ENCODE measurements around the gene RPN1.
"Not testable (repeated sequence)": the region's sequence is repeated elsewhere in the genome, so short reads cannot be mapped to it uniquely, and the experiment has no call there.

The RPN1 gene

DNA sequence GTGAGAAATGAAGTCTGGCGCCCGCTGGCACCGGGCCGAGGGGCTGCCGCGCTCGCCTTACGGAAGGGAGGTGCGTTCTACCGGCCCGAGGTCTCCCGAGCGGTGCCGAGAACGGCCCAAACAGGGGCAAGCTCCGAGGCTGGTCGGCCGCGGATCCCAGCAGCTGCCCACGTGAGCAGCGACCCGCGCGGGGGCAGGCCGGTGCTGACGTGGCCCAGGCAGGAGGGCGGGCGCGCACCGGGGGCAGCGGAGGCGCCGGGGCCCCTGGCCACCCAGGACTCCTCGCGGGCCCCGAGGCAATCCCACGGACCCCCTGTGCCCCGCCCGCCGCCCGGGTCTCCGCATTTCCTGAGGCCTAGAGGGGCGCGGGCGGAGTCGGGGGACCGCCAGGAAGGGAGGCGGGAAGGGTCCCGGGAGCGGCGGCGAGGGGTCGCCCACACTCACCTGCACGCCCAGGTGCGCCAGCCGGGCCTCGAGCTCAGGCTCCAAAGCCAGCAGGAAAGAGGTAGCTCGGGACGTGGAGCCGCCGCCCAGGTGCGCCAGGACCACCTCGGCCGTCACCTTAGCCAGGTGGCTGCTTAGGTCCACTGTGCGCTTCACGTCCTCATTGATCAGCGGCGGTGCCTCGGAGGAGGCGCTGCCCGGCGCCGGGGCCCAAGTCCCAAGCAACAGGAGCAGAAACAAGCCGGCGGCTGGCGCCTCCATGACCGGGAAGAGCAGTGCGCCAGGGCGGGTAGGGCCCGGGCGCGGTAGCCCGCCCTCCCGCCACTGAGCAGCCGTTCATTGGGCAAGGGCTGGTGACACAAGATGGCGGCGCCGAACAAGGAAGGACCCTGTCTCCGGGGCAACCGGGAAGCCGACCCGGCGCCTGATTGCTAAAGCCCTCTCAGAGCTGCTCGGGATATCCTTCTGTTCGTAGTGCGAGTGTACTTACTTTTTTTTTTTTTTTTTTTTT is at the start of gene RPN1:
Gene RPN1 (minus strand): TSS at position 723 of the 955 bp plus-strand sequence. CDS start 18 bp downstream, at position 705.
- DNase-seq (ENCODE audit: low read depth in 2 of 2), result peak; percentile 91 to 92

DNA sequence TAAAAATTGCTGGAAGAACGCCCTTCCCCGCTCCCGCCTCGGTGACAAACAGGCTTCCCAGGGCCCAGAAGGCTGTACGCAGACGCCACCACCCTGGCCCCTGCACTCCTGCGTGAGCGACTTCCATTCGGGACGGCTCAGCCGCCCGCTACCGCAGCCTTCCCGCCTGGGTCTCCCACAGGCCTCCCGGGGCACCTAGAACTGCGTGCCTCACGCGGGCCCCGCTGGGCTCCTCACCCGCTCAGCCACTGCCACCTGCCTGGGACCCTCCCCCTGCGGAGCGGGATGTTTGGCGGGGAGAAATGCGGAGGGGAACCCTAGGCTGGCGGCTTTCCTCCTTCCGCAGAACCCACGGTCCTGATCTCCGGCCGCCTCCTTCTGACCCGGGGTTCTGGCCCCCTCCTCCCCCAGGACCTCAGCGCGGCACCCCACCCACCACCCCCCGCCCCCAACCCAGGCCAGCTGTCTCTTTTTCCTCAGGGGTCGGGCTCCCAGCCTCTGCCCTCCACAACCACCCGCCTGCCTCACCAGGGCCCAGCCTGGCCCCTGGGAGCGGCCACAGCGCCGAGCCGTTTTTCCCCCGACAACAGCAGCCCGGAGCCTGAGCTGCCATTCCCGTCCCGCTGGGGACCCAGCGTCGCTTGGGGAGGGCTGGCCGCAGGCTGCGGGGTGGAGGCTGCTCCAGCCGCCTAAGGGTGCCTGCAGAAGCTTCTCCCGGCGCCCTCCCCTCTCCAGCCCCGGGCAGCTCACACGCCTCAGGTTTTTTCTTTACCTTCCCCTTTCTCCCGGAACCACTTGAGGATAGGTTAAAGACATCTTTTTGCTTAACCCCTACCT is 47.8 kb upstream of the RPN1 start:
- peak in 1 of 2 donors; percentile 17 for DNase-seq (ENCODE audit: low read depth in 2 of 2)

DNA sequence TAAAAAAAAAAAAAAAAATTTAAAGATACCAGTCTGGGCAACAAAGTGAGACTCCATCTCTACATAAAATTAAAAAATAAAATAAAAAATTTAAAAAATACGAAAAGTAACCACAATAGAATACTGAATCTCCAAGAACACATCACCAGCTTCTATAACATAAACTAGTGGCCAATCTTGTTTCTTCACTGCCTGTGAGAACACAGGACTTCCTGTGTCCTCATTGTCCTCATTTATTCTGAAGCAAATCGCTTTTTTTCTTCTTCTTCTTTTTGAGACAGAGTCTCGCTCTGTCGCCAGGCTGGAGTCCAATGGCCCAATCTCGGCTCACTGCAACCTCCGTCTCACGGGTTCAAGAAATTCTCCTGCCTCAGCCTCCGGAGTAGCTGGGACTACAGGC is 46.7 kb upstream of the RPN1 start:
- DNase-seq (ENCODE audit: low read depth in 2 of 2), result no peak

DNA sequence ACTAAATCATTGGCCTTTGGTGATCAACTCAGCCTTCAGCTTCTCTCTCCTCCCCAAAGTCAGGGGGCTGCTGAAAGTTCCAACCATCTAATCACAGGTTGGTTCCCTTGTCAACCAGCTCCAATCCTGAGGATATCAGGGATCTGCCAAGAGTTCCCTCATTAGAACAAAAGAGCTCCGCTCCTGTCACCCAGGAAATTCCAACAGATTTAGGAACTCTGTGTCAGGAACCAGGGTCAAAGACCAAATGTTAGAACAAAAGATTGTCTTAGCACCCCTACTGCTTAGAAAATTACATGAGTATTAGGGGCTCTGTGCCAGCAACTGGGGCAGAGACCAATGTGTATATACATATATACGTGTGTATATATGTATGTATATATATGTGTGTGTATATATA is 43.1 kb upstream of the RPN1 start:
- no peak for DNase-seq (ENCODE audit: low read depth in 2 of 2)

DNA sequence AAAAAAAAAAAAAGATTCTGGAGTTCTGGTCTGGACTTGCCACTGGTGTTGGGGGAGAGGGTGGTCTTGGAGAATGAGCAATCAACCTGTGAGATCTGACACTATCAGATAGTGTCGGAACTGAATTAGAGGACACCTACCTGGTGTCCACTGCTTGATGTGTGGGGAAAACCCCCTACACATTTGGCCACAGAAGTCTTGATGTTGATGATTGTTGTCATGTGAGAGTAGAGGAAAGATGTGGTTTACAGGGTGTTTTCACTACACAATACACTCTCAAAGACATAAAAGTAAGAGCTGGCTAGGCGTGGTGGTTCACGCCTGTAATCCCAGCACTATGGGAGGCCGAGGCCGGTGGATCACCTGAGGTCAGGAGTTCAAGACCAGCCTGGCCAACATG is 38.4 kb upstream of the RPN1 start:
- no peak for DNase-seq (ENCODE audit: low read depth in 2 of 2)

DNA sequence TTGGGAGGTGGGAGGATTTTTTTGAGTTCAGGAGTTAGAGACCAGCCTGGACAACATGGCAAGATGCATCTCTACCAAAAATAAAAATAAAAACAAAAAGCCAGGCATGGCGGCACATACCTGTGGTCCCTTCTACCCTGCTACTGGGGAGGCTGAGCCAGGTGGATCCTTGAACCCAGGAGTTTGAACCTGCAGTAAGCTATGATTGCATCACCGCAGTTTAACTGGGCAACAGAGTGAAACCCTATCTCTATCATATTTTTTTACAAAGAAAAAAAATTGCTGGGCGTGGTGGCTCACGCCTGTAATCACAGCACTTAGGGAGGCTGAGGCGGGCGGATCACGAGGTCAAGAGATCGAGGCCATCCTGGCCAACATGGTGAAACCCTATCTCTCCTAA is 35.8 kb upstream of the RPN1 start:
- no peak for DNase-seq (ENCODE audit: low read depth in 2 of 2)

DNA sequence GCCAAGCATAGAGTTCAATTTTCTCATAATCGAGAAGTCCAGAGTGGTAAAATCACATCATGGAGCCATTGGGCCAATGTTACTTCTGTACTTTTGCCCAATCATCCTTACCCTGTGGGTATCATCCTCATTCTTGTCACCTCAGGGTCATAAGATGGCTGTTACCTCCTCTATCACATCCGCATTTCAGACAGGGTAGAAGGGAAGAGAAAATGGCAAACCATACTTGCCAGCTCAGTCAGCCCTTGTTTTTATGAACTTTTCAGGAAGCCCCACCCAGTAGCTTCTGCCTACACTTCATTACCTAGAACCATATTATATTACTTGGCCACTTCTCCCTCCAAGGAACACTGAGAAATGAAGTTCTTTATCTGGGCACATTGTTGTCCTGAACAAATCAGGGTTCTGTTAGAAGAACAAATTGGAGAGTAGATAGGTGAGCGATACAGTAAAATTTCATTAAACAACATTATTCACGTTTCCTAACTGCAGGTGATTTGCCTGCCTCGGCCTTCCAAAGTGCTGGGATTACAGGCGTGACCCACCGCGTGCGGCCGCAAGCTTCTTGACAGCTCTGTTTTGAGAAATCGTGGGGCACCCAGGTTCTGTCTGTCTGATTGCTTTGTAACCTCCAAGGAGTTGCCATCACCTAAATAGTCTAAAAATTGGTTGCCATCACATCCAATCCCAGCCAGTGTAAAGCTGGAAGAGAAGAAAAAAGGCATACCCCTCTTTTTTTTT is 34.5 kb upstream of the RPN1 start:
- no peak for DNase-seq (ENCODE audit: low read depth in 2 of 2)

DNA sequence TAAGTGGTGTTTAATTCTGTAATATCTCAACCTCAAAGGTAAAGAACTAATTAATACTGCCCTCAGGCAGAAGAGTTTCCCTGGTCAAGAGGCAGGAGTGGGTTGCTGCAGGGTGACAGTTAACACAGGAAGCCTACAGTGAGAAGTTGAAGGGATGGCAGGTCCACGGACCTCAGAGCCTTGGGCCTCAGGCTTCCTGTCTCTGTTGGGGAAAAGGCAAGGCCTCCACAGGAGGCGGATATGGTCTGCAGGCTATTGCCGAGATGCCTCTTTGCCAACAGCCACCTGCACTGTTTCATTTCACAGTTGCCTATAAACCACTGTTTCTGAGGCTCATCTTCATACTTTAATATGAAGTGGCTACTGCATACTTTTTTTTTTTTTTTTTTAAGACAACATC is 33.3 kb upstream of the RPN1 start:
- no peak for DNase-seq (ENCODE audit: low read depth in 2 of 2)

DNA sequence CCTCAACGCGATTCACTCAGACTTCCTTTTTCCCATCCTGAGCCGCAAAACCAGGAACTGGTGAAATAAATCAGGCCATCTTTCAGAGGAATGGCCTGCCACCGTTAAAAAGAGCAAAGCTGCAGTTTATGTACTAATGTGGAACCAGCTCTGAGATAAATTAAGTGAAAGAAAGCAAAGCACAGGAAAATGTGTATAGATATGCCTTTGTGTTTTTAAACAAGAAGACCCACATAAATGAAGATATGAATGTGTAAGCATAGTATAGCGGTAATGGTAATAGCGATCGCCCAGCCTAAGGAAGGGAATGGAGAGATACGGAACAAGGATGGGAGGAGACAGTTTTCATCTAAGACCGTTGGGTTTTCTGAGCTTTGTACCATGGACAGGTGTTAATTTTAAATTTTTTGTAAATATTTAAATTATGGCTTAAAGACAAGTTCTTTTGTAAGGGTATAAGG is 30.8 kb upstream of the RPN1 start:
- DNase-seq (ENCODE audit: low read depth in 2 of 2), result no peak

DNA sequence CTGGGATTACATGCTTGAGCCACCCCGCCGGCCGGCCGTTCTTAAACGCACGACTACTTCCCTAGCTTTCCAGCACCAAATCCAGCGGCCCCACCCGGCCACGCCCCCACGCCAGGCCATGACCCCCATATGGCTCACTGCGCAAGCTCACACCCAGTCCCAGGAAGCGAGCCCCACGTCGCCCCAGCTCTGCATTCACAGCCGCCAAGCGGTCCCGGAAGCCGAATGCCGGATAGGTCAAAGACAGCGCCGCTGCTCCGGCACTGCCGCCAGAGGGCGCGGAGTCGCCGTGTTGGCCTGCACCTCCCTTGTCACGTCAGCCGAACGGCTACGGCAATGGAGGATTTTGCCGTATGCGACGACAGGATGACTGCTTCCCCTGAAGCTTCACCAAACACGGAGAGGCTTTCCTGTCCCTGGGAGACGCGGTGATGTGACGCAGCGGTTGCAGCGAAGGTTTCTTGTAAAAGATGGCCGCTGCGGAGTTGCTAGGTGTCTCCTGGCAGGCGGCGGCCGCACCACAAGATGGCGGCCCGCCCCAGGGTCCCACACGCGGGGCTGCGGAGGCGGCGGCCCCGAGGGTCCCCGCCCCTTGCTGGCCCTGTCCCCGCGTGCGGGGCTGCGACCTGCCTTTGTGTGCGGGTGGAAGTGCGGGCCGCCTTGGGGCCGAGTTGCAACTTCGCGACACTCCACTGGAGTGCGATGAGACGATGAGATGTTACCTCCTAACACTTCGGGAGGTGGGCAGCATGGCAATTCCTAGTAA is 30.2 kb upstream of the RPN1 start:
- peak; percentile 93 to 100 for DNase-seq (ENCODE audit: low read depth in 2 of 2)

DNA sequence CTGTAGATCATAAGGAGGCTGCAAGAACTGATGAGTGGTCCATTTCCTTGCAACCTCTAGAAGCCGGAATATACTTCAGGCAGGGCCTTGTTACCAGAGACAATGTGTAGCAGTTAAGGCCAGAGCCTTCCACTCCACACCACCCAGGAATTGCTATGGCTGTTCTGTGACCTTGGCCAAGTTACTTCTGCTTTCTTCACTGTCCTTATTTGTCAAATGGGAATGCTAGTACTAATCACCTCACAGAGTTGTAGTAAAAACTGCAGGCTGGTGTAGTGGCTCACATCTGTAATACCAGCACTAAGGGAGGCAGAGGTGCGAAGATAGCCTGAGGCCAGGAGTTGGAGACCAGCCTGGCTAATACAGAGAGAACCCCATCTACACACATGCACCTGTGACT is 28.7 kb upstream of the RPN1 start:
- DNase-seq (ENCODE audit: low read depth in 2 of 2), result no peak

DNA sequence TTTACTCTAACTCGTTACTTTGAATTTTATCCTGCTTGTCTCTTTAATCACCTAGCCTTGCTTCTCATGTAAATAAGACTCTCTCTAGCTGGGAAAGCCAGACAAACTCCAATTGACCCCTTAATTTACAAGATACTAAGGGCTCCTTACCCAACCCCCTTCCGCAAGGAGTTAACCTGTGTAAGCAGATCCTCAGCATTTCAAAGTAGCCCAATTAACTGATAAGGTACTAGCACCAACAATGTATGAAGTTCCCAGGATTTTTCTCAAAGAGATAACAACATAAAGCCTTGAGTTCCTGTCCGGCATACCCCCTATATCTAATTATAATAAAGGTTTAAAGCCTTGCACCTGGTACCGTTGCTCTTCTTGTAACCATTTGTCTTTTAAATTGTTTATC is 25.2 kb upstream of the RPN1 start:
- not testable (repeated sequence) for DNase-seq (ENCODE audit: low read depth in 2 of 2)

DNA sequence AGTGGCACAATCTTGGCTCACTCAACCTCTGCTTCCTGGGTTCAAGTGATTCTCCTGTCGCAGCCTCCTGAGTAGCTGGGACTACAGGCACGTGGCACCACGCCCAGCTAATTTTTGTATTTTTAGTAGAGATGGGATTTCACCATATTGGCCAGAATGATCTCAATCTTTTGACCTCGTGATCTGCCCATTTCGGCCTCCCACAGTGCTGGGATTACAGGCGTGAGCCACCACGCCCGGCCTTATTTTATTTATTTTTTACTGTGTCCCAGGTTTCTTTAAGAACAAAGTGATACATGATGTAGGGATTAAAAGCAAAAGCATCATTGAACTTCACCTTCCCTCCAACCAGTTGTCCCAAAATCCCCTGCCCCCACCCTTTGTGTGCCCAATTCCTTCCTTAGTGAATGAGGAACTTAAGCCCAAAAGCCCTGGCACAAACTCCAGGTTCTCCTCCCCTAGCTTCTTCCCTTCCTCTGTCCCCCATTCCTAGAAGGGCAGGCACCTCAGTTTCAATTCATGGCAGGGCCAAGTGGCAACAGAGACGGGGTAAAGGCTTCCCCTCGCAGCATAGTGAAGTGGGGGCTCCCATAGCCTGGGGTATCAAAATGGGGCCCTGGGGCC is 23.7 kb upstream of the RPN1 start:
- no peak for DNase-seq (ENCODE audit: low read depth in 2 of 2)

DNA sequence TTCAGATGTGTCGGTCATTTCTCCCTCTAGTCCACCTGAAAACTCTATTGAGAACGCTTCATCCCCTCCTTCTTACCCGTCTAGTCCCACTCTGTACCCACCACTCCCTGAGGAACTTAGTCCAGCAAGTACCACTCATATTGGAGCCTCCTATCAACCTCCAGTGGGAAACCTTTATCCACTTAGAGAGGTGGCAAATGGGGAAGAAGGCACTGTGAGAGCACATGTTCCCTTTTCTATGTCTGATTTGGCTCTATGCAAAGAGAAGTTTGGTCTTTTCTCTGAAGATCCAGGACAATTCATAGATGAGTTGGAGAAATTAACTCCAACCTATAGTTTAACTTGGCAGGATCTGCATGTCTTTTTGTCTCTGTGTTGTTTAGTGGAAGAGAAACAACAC is 17.0 kb upstream of the RPN1 start:
- DNase-seq (ENCODE audit: low read depth in 2 of 2), result no peak

DNA sequence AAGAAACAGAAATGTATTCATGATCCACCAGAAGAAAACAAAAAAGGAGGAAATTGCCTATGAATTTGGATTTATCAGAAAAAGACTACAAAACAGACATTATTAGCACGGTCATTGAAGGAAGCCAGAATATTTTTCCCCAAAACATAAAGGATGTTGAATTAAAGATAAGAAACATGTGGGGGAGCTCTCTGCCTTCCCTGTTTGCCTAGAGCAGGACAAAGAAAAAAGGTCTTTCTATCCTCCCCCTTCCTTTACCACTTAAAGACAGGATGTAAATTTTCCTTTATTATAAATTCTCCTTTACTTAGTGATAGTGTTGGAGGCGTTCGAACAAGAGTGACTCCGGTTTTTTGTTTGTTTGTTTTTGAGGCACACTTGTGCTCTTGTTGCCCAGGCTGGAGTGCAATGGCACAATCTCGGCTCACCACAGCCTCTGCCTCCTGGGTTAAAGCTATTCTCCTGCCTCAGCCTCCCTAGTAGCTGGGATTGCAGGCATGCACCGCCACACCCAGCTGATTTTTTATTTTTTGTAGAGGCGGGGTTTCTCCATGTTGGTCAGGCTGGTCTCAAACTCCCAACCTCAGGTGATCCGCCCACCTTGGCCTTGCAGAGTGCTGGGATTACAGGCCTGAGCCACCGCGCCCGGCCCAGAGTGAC is 14.9 kb upstream of the RPN1 start:
- no peak for DNase-seq (ENCODE audit: low read depth in 2 of 2)

DNA sequence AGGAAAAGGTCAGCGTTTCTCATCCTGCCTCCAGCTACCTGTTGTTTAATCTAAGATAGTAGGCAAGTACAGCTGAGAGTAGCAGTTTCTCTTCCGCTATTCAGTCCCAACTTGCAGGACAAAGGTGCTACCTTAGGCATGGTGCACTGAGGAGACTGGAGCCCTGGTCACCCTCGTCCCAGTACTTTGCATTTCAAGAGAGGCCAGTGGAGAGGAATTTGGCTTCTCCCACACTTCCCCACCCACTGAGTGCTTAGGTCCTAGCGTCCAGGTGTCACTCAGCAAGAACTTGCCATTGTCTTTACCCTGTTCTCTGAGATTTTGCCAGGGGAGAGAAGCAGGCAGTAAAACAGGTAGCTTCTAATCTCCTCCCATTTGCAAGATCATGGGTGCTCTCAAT is 12.5 kb upstream of the RPN1 start:
- DNase-seq (ENCODE audit: low read depth in 2 of 2), result no peak

DNA sequence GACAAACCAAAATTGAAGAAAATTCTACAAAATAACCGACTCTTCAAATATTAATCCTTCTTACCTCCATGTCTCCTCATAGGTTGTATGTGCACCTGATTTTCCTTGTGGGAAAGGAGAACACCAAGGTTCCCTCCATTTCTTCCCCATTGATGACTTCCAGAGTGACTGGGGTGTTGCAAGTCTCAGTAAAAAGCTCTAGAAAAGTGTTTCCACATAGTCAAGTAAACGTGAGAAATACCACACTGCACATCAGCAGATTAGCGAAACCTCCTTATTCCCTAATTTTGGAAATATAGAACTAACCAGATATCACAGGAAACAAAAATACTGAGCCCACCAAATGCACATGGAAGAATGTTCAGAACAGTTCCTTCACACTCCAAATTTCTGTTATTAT is 4.9 kb upstream of the RPN1 start:
- no peak for DNase-seq (ENCODE audit: low read depth in 2 of 2)

DNA sequence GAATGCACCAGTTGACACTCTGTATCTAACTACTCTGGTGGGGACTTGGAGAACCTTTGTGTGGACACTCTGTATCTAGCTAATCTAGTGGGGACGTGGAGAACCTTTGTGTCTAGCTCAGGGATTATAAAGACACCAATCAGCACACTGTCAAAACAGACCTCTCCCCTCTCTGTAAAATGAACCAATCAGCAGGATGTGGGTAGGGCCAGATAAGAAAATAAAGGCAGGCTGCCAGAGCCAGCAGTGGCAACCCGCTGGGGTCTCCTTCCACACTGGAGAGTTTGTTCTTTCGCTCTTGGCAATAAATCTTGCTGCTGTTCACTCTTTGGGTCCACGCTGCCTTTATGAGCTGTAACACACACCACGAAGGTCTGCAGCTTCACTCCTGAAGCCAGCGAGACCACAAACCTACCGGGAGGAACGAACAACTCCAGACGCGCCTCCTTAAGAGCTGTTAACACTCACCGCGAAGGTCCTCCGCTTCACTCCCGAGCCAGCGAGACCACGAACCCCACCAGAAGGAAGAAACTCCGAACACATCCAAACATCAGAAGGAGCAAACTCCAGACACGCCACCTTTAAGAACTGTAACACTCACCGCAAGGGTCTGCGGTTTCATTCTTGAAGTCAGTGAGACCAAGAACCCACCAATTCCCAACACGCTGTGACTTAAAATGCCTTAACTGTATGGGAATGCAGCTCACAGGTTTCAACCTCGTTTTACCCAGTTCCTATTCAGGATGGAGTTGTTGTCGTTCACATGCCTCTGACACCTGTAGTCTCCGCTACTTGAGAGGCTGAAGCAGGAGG is 3.6 kb upstream of the RPN1 start:
- DNase-seq (ENCODE audit: low read depth in 2 of 2), result peak in 1 of 2 donors; percentile 9

DNA sequence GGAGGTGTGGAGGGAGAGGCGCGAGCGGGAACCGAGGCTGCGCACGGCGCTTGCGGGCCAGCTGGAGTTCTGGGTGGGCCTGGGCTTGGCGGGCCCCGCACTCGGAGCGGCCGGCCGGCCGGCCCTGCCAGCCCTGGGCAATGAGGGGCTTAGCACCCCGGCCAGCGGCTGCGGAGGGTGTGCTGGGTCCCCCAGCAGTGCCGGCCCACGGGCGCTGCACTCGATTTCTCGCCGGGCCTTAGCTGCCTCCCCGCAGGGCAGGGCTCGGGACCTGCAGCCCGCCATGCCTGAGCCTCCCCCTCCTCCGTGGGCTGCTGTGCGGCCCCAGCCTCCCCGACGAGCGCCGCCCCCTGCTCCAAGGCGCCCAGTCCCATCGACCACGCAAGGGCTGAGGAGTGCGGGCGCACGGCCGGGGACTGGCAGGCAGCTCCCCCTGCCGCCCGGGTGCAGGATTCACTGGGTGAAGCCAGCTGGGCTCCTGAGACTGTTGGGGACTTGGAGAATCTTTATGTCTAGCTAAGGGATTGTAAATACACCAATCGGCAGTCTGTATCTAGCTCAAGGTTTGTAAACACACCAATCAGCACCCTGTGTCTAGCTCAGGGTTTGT is 2.9 kb upstream of the RPN1 start:
- DNase-seq (ENCODE audit: low read depth in 2 of 2), result peak in 1 of 2 donors; percentile 44

Data from stimulated activated CD4-positive, alpha-beta T cell treated with anti-CD3 and anti-CD28 coated beads, Interleukin-4, amount 100 ng/mL, for 48 hours (primary cell).